NCI-H82 (cell line): ENCODE results near the gene CTIF.

Source experiments
- DNase-seq: peaks from one replicate; lab custom pipeline; 2025; lab: John Stamatoyannopoulos, UW

CTIF gene

GRCh38 chr18:48819781-48820482 lies 281.1 kb downstream of the CTIF start:
- DNase-seq: no peak

- no peak for DNase-seq
Measured at GRCh38 chr18:48820483-48821250, 281.8 kb downstream of the CTIF start.

- no peak for DNase-seq
Measured at GRCh38 chr18:48821251-48821590, 282.4 kb downstream of the CTIF start.

- no peak for DNase-seq
Measured at GRCh38 chr18:48821845-48822244, 283.0 kb downstream of the CTIF start.

GRCh38 chr18:48824231-48824970 lies 285.6 kb downstream of the CTIF start:
- DNase-seq: no peak

- DNase-seq: no peak
Measured at GRCh38 chr18:48825101-48825745, 286.4 kb downstream of the CTIF start.

GRCh38 chr18:48826271-48826670 lies 287.4 kb downstream of the CTIF start:
- no peak for DNase-seq

- no peak for DNase-seq
Measured at GRCh38 chr18:48826806-48827205, 288.0 kb downstream of the CTIF start.

GRCh38 chr18:48827291-48828193 lies 288.7 kb downstream of the CTIF start:
- DNase-seq: no peak

- DNase-seq: no peak
Measured at GRCh38 chr18:48828194-48828545, 289.3 kb downstream of the CTIF start.

GRCh38 chr18:48828691-48829442 lies 290.0 kb downstream of the CTIF start:
- peak; percentile 27 for DNase-seq

GRCh38 chr18:48829443-48830149 lies 290.8 kb downstream of the CTIF start:
- no peak for DNase-seq

GRCh38 chr18:48831113-48831759 lies 292.4 kb downstream of the CTIF start:
- DNase-seq: no peak

- DNase-seq: no peak
Measured at GRCh38 chr18:48831802-48832201, 293.0 kb downstream of the CTIF start.

- no peak for DNase-seq
Measured at GRCh38 chr18:48832938-48833700, 294.3 kb downstream of the CTIF start.

- no peak for DNase-seq
Measured at GRCh38 chr18:48833701-48834412, 295.0 kb downstream of the CTIF start.

- no peak for DNase-seq
Measured at GRCh38 chr18:48834413-48835031, 295.7 kb downstream of the CTIF start.

GRCh38 chr18:48835119-48835518 lies 296.3 kb downstream of the CTIF start:
- DNase-seq: no peak
